ENCODE measurements around the gene MKX.

- TF ChIP-seq CTCF (IDR thresholded peaks at IDR 0.05) (no peak), MAFK (IDR thresholded peaks at IDR 0.05; ENCODE audit: partially characterized antibody) (no peak), EP300 (IDR thresholded peaks at IDR 0.05) (no peak), FOSB (CRISPR knock-in tag; IDR thresholded peaks at IDR 0.05) (no peak), RCOR1 (IDR thresholded peaks at IDR 0.05; ENCODE audit: low read depth, low read length) (no peak), RFX5 (IDR thresholded peaks at IDR 0.05) (no peak), MAX (IDR thresholded peaks at IDR 0.05) (no peak), CHD2 (IDR thresholded peaks at IDR 0.05; ENCODE audit: low read length, partially characterized antibody) (no peak), POLR2A (IDR thresholded peaks at IDR 0.05; ENCODE audit: low read length) (no peak), RAD21 (conservative IDR thresholded peaks at IDR 0.05 in 1 of 2, IDR thresholded peaks at IDR 0.05 in 1 of 2) (no peak), CBX2 (IDR thresholded peaks at IDR 0.05; ENCODE audit: borderline replicate concordance, low read depth) (no peak), POLR2AphosphoS2 (conservative IDR thresholded peaks at IDR 0.05; ENCODE audit: low read length) (no peak)
Observed at GRCh38 chr10:27720529-27720928, 25.1 kb downstream of the MKX start.
